Measurements from ENCODE around the gene CDH6.
A peak's percentile ranks its signal among the peaks of the same experiment; 100 is the strongest.

- TF ChIP-seq, protein P1, sequence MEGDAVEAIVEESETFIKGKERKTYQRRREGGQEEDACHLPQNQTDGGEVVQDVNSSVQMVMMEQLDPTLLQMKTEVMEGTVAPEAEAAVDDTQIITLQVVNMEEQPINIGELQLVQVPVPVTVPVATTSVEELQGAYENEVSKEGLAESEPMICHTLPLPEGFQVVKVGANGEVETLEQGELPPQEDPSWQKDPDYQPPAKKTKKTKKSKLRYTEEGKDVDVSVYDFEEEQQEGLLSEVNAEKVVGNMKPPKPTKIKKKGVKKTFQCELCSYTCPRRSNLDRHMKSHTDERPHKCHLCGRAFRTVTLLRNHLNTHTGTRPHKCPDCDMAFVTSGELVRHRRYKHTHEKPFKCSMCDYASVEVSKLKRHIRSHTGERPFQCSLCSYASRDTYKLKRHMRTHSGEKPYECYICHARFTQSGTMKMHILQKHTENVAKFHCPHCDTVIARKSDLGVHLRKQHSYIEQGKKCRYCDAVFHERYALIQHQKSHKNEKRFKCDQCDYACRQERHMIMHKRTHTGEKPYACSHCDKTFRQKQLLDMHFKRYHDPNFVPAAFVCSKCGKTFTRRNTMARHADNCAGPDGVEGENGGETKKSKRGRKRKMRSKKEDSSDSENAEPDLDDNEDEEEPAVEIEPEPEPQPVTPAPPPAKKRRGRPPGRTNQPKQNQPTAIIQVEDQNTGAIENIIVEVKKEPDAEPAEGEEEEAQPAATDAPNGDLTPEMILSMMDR (IDR thresholded peaks at IDR 0.05), result peak in 3 of 4 experiments; percentile 30 to 53 (median 31)
- TF ChIP-seq POLR2AphosphoS5 (IDR thresholded peaks at IDR 0.05), result no peak
Measured at GRCh38 chr5:31232273-31232888, 38.9 kb downstream of the CDH6 start.
